ENCODE data around the gene HDAC10.

GRCh38 chr22:50266994-50267393 lies 15.9 kb upstream of the HDAC10 start:
- TF ChIP-seq CTCF (IDR thresholded peaks at IDR 0.05) (no peak), EZH2 (IDR thresholded peaks at IDR 0.05) (no peak), EZH2phosphoT487 (IDR thresholded peaks at IDR 0.05) (no peak)

Data from neural progenitor cell (in vitro differentiated cells).